Gastrocnemius medialis (tissue), 4 donors: ENCODE data around the gene RIOX2. TPM values are rescaled to one million over a fixed set of nuclear protein-coding genes. Genes with fewer than 3 reads are reported as not detected.

ENCODE experiments used
- ATAC-seq, 2 donors: fragments of 150-250 bp; one replicate each; pipeline ENCODE4 v1.9.1; 2016
- DNase-seq, 2 donors: peaks; one replicate each; pipeline ENCODE4 v3.0.0-alpha.2; 2019
- H3K27ac ChIP-seq, 4 donors: fragments of 200-600 bp; sonication (generic); 1 replicate in 1 of 4; 2 replicates in 3 of 4; pipeline ENCODE4 v1.5.1; 2016 to 2018; ENCODE audit warnings: mild to moderate bottlenecking in 2 of 4, moderate library complexity in 1 of 4
- H3K27me3 ChIP-seq, 3 donors: fragments of 200-600 bp; sonication (generic) in 2 of 3; 1 replicate in 1 of 3; 2 replicates in 2 of 3; pipeline versions ENCODE4 v1.5.1 to v1.6.0; 2016 to 2019; ENCODE audit warnings: mild to moderate bottlenecking in 1 of 3, moderate library complexity in 1 of 3
- H3K36me3 ChIP-seq, 2 donors: fragments of 200-600 bp; sonication (generic) in 1 of 2; one replicate each; pipeline ENCODE4 v1.5.1; 2017 to 2018
- H3K4me1 ChIP-seq, 2 donors: fragments of 200-600 bp; sonication (generic) in 1 of 2; one replicate each; pipeline ENCODE4 v1.5.1; 2016 to 2017; ENCODE audit warnings: mild to moderate bottlenecking in 2 of 2
- H3K4me3 ChIP-seq, 4 donors: fragments of 200-600 bp; sonication (generic) in 3 of 4; 1 replicate in 1 of 4; 2 replicates in 3 of 4; pipeline ENCODE4 v1.5.1; 2016 to 2019; ENCODE audit warnings: mild to moderate bottlenecking in 2 of 4
- H3K9me3 ChIP-seq, 3 donors: fragments of 200-600 bp; sonication (generic) in 2 of 3; 1 replicate in 1 of 3; 2 replicates in 2 of 3; pipeline ENCODE4 v1.5.1; 2016 to 2019
- POLR2A ChIP-seq, 2 donors: fragments of 450-650 bp; IDR thresholded peaks; one replicate each; pipeline ENCODE4 v1.6.1; 2017; ENCODE audit warnings: antibody characterized with exemption in 2 of 2, mild to moderate bottlenecking in 2 of 2, moderate library complexity in 2 of 2
- in situ Hi-C, 4 donors: fragments of 200-750 bp; cut with MboI; loops; one replicate each; pipeline versions ENCODE4 v1.15.0 to v1.8.0; 2017; ENCODE audit warnings: low sequenced_read_pairs in 4 of 4
- intact Hi-C: fragments of 100-400 bp; cut with DNase I; formaldehyde crosslinking; loops from one replicate; pipeline ENCODE4 v1.15.1; 2023; ENCODE audit warnings: low total_unique reads
- total RNA-seq, 4 donors: library from RNA; depleted of rRNA; stranded (reverse); fragments of >200 nt; gene quantifications; one replicate each; pipeline versions ENCODE4 v1.1.0 to v1.2.3, GENCODE V29; 2016
- TF ChIP-seq, protein P1 (sequence below), 5 experiments: fragments of 450-650 bp in 3 of 5; fragments of 200-600 bp in 2 of 5; sonication (generic) in 2 of 5; IDR thresholded peaks in 4 of 5; conservative IDR thresholded peaks in 1 of 5; 1 replicate in 4 of 5; 2 replicates in 1 of 5; pipeline ENCODE4 v1.5.1; 2016 to 2019; ENCODE audit warnings: antibody characterized with exemption in 5 of 5, mild to moderate bottlenecking in 3 of 5, moderate library complexity in 3 of 5

RIOX2 gene
- total RNA-seq, 4 donors from 2014 or later = 27.4 to 57.3 (median 49.6) TPM

DNA sequence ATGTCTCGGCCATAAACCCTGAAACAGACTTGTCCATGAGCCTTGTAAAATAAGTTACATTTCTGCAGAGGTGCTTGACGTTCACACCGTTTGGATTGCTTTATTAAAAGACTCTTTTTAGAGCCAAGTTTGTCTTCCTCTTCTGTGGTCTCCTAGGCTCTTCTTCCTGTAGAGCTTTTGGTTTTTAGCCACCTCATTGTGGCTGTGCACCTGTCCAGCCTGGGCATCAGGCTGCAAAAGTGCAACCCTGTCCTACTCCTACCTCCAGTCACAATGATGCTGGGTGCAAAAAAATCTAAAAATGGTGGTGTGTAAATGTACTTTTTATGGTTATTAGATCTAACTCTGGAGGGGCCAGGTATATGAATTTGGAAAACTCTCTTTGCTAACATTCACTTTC lies 2.8 kb upstream of the RIOX2 start:
- no peaks in the 10 kb centered on the region for H3K36me3 ChIP-seq
- H3K4me3 ChIP-seq = no peak overlapping the region
- H3K27ac ChIP-seq = no peak overlapping the region
- ATAC-seq (no peak), DNase-seq (no peak)
- intact Hi-C loops (loop anchor here (5.0 kb wide), 2 partner anchors 47 to 1977 kb away; no protein-coding TSS in a partner anchor), in situ Hi-C loops (no loop called here)
- TF ChIP-seq, protein P1, sequence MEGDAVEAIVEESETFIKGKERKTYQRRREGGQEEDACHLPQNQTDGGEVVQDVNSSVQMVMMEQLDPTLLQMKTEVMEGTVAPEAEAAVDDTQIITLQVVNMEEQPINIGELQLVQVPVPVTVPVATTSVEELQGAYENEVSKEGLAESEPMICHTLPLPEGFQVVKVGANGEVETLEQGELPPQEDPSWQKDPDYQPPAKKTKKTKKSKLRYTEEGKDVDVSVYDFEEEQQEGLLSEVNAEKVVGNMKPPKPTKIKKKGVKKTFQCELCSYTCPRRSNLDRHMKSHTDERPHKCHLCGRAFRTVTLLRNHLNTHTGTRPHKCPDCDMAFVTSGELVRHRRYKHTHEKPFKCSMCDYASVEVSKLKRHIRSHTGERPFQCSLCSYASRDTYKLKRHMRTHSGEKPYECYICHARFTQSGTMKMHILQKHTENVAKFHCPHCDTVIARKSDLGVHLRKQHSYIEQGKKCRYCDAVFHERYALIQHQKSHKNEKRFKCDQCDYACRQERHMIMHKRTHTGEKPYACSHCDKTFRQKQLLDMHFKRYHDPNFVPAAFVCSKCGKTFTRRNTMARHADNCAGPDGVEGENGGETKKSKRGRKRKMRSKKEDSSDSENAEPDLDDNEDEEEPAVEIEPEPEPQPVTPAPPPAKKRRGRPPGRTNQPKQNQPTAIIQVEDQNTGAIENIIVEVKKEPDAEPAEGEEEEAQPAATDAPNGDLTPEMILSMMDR (IDR thresholded peaks at IDR 0.05 in 4 of 5, conservative IDR thresholded peaks at IDR 0.05 in 1 of 5) = no peak
- TF ChIP-seq POLR2A (IDR thresholded peaks at IDR 0.05) = no peak
- no peaks in the 10 kb centered on the region for H3K9me3 ChIP-seq
- no peaks in the 10 kb centered on the region for H3K27me3 ChIP-seq
- H3K4me1 ChIP-seq = peaks cover 14 to 19% of the 10 kb centered on the region in 2 donors

DNA sequence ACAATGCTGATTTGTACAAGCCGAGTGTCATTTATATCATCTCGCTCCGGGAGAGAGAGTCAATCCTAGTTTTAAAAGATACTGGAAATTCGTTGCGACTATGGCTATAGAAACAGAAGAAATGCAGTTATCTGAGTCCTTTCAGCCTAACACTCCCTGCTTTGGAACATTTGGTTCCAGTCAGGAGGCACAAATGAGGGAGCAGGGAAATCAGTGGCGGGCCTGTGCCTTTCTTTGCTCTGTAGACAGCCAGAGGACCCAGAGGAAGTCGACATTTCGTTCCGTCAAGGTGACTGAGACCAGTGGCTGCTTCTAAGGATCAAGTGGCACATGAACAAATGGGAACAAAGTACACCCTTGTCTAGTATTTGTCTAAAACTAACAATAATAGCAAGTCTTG lies 745 bp upstream of the RIOX2 start:
- Histone ChIP-seq H3K4me3 (peak overlapping the region; percentile 66 to 93 (median 82)), H3K36me3 (no peaks in the 10 kb centered on the region), H3K27ac (peak overlapping the region; percentile 91 to 99 (median 96)), H3K27me3 (no peaks in the 10 kb centered on the region), H3K4me1 (peaks cover 21 to 28% of the 10 kb centered on the region in 2 donors), H3K9me3 (no peaks in the 10 kb centered on the region)
- in situ Hi-C loops = no loop called here
- no peak for DNase-seq
- ATAC-seq = no peak
- intact Hi-C loops = loop anchor here (2.0 to 5.0 kb wide), 2 partner anchors 49 to 150 kb away; partner anchors contain the start of gene CRYBG3
- TF ChIP-seq, protein P1 (IDR thresholded peaks at IDR 0.05 in 4 of 5, conservative IDR thresholded peaks at IDR 0.05 in 1 of 5) = no peak
- no peak for TF ChIP-seq POLR2A (IDR thresholded peaks at IDR 0.05)

DNA sequence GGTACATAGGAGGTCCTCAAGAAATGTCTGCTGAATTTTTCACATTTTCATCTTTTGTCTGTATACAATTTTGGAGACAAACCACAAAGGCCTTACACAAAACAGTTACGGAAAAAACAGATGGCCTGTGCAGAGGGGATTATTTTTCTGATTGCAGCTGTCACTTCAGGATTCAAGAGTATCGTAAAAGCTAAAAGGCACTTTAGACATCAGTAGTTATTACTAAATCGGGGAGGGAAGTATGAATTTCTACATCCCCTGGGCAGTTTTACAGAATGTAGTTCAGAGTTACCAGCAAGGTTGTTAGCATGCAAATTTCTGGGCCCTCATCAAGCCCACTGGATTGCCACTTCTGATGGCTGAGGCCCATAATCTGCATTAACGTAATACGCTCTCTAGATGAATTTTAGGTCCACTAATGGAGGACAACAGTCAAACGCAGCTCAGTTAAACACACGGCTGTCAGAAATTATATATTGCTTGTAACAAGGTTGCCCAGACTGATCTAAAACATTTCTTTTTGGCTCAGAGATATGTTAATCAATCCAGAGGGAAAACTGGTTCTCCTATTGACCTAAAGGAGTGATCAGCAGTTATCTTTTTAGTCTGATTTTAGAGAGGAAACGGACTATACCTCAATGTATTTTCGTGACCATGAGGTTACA lies 1.1 kb downstream of the RIOX2 start:
- Histone ChIP-seq H3K36me3 (no peaks in the 10 kb centered on the region), H3K4me1 (peaks cover 21 to 28% of the 10 kb centered on the region in 2 donors), H3K9me3 (no peaks in the 10 kb centered on the region), H3K27ac (peak overlapping the region; percentile 91 to 99 (median 96)), H3K4me3 (peak overlapping the region; percentile 66 to 93 (median 82)), H3K27me3 (no peaks in the 10 kb centered on the region)
- in situ Hi-C loops (no loop called here), intact Hi-C loops (loop anchor here (5.0 kb wide), 1 partner anchor 51 kb away; no protein-coding TSS in a partner anchor)
- no peak for ATAC-seq
- DNase-seq = no peak
- no peak for TF ChIP-seq POLR2A (IDR thresholded peaks at IDR 0.05)
- TF ChIP-seq, protein P1 (IDR thresholded peaks at IDR 0.05 in 4 of 5, conservative IDR thresholded peaks at IDR 0.05 in 1 of 5) = no peak

DNA sequence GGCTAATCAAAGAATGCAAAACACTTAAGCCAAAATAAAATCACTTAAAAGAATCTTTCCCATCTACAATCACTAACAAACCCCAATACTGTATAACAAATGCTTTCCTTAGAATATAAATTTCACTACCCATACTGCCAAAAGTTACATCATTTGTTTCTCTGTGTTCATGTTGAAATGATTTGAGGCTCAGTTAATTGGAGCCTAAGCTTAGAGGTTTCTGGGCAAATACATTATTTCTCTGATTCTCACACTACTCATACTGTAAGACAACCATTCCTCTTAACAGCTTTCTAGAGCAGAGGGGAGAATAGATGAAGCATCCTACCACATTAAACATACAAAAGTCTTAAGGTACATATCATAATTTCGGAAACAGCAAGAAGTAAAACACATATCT lies 2.1 kb downstream of the RIOX2 start:
- Histone ChIP-seq H3K4me1 (peaks cover 21 to 28% of the 10 kb centered on the region in 2 donors), H3K27me3 (no peaks in the 10 kb centered on the region), H3K36me3 (no peaks in the 10 kb centered on the region), H3K27ac (peak overlapping the region; percentile 91 to 99 (median 96)), H3K4me3 (no peak overlapping the region), H3K9me3 (no peaks in the 10 kb centered on the region)
- TF ChIP-seq, protein P1 (IDR thresholded peaks at IDR 0.05 in 4 of 5, conservative IDR thresholded peaks at IDR 0.05 in 1 of 5) = no peak
- TF ChIP-seq POLR2A (IDR thresholded peaks at IDR 0.05) = no peak
- DNase-seq (no peak), ATAC-seq (no peak)
- in situ Hi-C loops = no loop called here
- intact Hi-C loops = loop anchor here (5.0 kb wide), 1 partner anchor 52 kb away; no protein-coding TSS in a partner anchor
